Ramos (cell line): Measurements from ENCODE around the gene SLC25A19.
"Not testable (repeated sequence)": the region's sequence is repeated elsewhere in the genome, so short reads cannot be mapped to it uniquely, and the experiment has no call there.

Source experiments
- in situ Hi-C: fragments of 300-500 bp; cut with MboI; formaldehyde crosslinking; loops from one replicate; pipeline ENCODE4 v1.14.3; 2022; ENCODE audit warnings: low sequenced_read_pairs; ENCODE audit not compliant: unreplicated experiment

SLC25A19 gene

DNA sequence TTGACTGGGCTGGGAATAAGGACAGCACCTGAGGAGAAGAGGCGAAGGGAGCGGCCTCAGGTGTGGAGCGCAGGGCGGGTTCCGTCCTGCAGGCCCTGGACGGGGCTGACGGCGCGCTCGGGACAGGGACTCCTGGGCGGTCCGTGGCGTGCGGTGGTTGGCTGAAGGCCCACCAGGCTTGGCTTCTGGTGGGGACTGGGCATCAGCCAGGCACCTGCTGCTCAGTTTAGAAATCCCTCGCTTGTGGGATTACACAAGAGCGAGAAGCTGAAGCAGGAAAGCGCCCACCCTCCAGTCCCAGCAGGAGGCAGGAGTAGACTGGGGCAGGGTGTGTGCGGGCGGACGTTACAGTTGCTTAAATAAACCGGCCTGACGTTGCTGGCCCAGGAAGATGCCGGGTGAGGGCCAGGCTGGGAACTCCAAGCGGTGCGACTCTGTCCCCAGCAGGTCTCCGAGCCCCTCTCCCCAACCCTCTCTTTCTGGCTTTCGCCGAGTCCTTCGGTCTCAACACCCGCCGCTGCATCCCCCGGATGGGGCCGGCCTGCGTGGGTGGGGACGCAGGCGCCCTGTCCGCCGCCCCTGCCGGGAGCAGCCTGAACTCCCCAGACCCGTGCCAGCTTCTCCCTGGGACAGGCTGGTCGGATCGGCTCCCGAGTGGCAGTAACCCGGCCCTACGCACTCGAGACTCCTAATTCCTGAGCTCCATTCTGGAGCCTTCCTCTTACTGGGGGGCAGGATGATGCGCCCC, 18.8 kb downstream of the SLC25A19 start:
- in situ Hi-C loops: no loop called here

GRCh38 chr17:75269844-75270217, 19.4 kb downstream of the SLC25A19 start:
- in situ Hi-C loops: no loop called here

DNA sequence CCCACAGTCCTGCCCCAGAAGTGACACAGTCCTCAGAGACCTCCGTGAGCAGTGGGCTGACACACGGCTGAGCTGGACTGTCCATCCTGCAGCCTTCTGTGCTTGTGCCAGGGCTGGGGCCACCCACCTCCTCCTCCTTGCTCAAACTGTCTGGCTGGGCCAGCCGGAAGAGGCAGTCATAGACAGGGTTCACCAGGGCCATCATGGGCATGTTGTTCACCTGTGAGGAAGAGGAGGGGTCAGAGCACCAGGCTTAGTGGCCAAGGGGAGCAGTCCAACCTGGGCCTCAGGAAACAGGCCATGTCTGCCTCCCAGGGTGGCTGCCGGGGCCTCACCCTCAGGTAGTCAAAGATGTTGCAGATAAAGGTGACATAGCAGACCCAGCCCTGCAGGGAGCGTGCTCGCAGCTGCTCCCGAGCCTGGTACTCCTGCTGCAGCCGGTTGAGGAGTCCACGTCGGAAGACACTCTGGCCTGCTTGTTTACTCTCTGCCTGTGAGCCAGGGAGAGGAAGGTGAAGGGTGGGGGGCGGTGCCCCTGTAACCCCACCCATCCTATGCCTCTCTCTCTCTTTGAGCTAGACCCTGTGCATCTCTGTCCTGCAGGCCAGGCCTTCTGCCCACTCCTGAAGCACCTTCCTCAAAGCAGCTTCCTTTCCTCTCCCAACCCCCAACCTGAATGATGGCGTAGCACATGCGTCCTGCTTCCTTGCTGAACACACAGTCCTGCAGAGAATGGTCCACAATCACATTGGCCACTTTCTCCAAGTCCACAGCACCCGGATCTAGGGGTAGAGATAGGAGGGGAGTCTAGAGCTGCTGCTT, 21.6 kb downstream of the SLC25A19 start:
- in situ Hi-C loops: no loop called here

GRCh38 chr17:75267153-75267410, 22.2 kb downstream of the SLC25A19 start:
- in situ Hi-C loops: no loop called here

- in situ Hi-C loops: no loop called here
Observed at GRCh38 chr17:75266316-75267152, 22.7 kb downstream of the SLC25A19 start.

DNA sequence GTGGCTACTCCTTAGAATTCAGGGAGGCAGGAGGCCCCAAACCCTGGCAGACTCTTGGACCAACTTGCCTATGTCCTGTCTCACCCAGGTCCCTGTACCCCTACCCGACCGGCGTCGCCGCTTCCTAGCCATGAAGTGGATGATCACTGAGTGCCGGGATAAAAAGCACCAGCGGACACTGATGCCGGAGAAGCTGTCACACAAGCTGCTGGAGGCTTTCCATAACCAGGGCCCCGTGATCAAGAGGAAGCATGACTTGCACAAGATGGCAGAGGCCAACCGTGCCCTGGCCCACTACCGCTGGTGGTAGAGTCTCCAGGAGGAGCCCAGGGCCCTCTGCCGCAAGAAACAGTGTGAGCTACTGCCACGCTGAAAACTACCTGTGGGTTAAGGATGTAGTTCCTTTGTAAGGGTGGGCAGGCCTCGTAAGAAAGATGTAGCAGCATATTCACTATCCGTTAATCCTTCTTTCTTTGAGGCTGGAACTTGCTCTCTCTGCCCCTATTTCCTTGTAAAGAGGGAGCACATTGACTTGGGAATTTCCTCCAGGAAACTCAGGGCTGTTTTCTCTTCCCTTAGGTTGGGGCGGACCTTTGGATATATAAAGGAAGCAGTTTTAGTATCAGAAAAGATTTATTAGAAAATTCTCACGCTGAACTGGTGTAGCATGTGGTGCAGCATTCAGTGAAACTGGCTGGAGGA, 23.5 kb downstream of the SLC25A19 start:
- in situ Hi-C loops: no loop called here

DNA sequence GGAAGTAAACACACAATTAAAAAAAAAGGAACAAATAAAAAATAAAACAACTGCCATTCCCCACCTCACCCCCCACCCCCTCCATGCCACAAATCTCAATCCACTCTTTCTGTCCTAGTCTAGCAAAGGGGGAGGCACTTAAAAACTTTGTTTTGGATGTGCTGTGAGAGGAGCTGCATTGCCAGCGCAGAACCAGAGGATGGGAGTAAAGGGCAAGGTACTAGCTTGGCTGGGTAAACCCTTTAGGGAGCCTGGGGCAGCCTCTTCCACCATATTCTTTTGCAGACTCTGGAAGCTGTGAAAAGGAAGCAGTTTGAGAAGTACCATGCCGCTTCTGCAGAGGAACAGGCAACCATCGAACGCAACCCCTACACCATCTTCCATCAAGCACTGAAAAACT, 26.2 kb downstream of the SLC25A19 start:
- in situ Hi-C loops: no loop called here

GRCh38 chr17:75262112-75262606, 27.1 kb downstream of the SLC25A19 start:
- in situ Hi-C loops: no loop called here

GRCh38 chr17:75261336-75262111, 27.7 kb downstream of the SLC25A19 start, which contains the start of the genes GGA3 and MRPS7:
GGA3 (minus strand) TSS chr17:75261606; CDS start chr17:75261587, 19 bp downstream.
MRPS7 (plus strand) TSS chr17:75261879; CDS start chr17:75261901, 22 bp downstream.
- in situ Hi-C loops: no loop called here

DNA sequence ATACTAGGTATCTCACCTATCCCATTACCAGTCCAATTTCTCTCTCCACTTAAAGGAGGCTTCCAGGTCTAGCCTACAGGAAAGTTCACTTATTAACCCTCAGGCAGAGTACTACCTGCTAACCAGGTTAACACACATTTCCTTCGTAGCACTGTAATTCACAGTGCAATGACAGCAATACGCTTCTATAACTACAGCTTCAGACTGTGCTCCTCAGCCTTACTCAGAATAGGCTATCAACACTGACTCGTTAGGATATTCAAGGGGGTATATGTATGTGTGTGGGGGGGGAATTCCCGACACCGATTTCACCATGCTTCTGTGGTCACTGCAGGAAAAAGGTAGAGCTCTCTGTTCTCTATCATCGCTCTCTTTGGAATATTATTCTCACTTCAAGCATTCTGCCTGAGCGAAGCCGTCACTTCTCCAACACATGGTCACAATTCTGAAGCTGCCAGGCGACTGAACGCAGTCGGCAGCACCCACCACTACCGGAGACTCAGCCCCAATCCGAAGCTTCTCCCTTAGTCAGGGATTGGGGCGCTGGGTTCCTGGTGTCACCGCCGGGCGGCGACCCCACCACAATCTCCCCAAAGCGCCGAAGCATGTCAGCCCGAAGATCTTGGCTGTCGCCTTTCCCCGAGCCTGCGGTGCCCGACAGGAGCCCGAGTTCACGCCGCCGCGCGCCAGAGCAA, 28.4 kb downstream of the SLC25A19 start:
- in situ Hi-C loops: no loop called here

DNA sequence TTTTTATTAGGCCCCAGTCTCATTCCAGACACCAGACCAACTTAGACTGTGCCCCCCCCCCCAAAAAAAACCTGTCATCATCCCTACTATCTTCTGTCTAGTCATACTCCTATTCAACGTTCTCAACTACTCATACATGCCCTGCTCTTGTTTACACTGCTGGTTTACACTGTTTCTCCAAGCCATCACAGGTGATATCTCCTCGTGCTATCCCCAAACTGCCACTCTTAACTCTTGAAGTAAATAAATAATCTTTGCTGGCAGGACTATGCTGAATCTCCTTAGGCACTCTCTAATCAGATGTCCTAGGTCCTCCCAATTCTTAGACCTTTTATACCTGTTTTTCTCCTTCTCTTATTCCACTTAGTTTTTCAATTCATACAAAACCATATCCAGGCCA, 32.0 kb downstream of the SLC25A19 start:
- in situ Hi-C loops: not testable (repeated sequence)

DNA sequence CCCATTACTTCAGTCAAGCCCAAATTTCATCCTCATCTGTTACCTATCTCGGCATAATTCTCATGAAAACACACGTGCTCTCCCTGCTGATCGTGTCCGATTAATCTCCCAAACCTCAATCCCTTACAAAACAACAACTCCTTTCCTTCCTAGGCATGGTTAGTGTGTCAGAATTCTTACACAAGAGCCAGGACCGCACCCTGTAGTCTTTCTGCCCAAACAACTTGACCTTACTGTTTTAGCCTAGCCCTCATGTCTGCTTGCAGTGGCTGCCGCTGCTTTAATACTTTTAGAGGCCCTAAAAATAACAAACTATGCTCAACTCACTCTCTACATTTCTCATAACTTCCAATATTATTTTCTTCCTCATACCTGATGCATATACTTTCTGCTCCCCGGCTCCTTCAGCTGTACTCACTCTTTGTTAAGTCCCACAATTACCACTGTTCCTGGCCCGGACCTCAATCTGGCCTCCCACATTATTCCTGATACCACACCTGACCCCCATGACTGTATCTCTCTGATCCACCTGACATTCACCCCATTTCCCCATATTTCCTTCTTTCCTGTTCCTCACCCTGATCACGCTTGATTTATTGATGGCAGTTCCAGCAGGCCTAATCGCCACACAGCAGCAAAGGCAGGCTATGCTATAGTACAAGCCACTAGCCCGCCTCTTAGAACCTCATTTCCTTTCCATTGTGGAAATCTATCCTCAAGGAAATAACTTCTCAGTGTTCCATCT, 33.1 kb downstream of the SLC25A19 start:
- in situ Hi-C loops: not testable (repeated sequence)

GRCh38 chr17:75252039-75252816, 37.0 kb downstream of the SLC25A19 start:
- in situ Hi-C loops: no loop called here

DNA sequence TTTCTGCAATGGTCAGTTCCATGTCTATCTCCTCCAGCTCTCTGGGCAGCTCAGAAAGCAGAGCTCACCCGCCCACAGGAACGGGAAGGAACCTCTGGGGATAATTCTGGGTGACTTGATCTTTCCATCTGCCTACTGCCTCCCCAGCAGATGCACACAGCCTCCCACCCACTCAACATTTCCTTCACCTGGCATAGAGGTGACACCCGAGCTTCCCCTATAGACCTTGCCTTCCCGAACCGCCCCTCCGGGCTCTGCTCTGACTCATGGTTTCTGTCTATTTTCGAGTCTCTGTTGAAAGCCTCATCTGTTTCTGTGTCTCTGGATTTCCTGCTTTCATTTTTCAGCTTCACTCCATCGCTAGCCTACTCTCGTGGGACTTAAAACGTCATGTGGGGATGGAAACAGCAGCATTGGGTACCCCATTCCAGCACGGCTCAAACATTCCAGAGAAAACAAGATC, 39.2 kb downstream of the SLC25A19 start:
- in situ Hi-C loops: no loop called here

DNA sequence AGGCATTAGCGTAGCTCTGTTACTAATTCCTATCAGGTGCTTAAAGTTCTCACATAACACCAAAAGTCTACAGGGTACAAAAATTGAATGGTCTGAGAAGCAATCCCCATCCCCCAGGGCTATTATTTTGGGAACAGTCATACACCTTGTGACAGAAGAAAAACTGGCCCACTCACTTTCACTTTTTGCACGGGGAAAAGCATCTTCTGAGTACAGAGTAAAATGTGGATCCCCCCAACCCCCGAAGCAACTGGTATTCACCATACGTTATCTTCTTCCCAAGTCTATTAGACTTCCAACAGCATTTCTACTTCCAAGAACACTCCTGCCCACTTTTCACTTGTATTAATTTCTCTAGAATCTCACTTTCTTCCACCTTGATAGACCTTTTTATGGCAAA, 39.7 kb downstream of the SLC25A19 start:
- in situ Hi-C loops: loop anchor here (10.0 kb wide), 1 partner anchor 165 kb away; no protein-coding TSS in a partner anchor

DNA sequence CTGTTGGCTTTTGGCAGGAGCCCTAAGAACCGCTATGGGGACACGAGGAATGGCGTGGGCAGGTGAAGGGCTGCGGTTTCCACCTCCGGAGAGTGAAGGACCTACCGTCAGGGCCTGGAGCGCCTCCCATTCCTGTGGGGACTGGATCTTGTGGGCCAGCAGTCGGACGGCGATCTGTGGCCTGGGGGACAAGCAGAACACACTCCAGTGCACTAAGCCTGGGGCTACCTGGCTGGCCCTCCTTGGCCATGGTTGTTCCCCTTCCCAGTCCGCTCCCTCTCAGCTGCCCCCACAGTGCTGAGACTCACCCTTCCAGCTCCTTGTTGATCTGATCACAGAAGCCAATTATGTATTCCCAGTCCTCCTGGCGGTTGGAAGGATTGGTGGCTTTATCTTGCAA, 42.8 kb downstream of the SLC25A19 start:
- in situ Hi-C loops: loop anchor here (10.0 kb wide), 1 partner anchor 168 kb away; no protein-coding TSS in a partner anchor

DNA sequence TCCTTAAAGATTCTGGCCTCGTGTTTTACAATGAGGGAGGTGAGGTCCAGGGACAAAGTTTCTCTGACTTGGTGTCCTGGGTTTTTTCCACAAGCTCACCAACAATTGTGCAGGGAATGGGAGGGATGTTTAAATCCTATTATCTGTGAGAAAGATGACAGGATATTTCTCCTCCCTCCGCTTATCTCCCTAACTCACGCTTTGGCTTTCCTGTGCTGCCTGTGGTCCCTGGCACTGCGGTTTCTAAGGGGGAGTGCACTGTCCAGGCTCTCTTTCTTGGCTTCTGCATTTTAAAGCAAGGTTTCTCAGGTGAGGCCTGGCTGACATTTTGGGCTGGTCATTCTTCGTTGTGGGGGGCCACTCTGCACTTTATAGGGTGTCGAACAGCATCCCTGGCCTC, 44.2 kb downstream of the SLC25A19 start:
- in situ Hi-C loops: loop anchor here (10.0 kb wide), 1 partner anchor 170 kb away; no protein-coding TSS in a partner anchor
